Adrenal gland (tissue), 12 donors: Measurements from ENCODE around the gene EXO1. TPM values are rescaled to one million over a fixed set of nuclear protein-coding genes. Genes with fewer than 3 reads are reported as not detected.

Source experiments
- DNase-seq, 7 donors: peaks; one replicate each; pipeline ENCODE4 v3.0.0-alpha.2; 2019 to 2020
- H3K27ac ChIP-seq, 5 donors: fragments of 200-600 bp; sonication (generic) in 4 of 5; 1 replicate in 3 of 5; 2 replicates in 2 of 5; pipeline versions ENCODE4 v1.5.1 to v1.8.0; 2016 to 2020; ENCODE audit warnings: mild to moderate bottlenecking in 1 of 5
- H3K27me3 ChIP-seq: fragments of 200-600 bp; 2 replicates; pipeline ENCODE4 v1.8.0; 2021
- H3K36me3 ChIP-seq, 2 donors: fragments of 200-600 bp; replicated peaks in 1 of 2; 1 replicate in 1 of 2; 2 replicates in 1 of 2; pipeline versions ENCODE4 v1.5.1 to v1.8.0; 2018 to 2022
- H3K4me1 ChIP-seq, 2 donors: fragments of 200-600 bp; replicated peaks in 1 of 2; 1 replicate in 1 of 2; 2 replicates in 1 of 2; pipeline versions ENCODE4 v1.5.1 to v1.8.0; 2018 to 2021
- H3K4me3 ChIP-seq, 4 donors: fragments of 200-600 bp; sonication (generic) in 3 of 4; one replicate each; pipeline ENCODE4 v1.5.1; 2016 to 2018
- H3K9me3 ChIP-seq, 3 donors: fragments of 200-600 bp; sonication (generic) in 1 of 3; replicated peaks in 1 of 3; 1 replicate in 2 of 3; 2 replicates in 1 of 3; pipeline versions ENCODE4 v1.5.1 to v1.8.0; 2016 to 2021
- CTCF ChIP-seq, 6 experiments: fragments of 450-650 bp in 4 of 6; fragments of 200-600 bp in 2 of 6; sonication (generic) in 1 of 6; IDR thresholded peaks; 1 replicate in 5 of 6; 2 replicates in 1 of 6; pipeline versions ENCODE4 v1.5.1 to v1.8.0; 2016 to 2021; ENCODE audit warnings: antibody characterized with exemption in 6 of 6, mild to moderate bottlenecking in 2 of 6, moderate library complexity in 1 of 6
- POLR2A ChIP-seq, 2 donors: fragments of 450-650 bp; IDR thresholded peaks; one replicate each; pipeline ENCODE4 v1.6.1; 2017; ENCODE audit warnings: antibody characterized with exemption in 2 of 2, mild to moderate bottlenecking in 2 of 2, moderate library complexity in 1 of 2
- WGBS, 4 donors: extraction: QIAGEN DNeasy Blood & Tissue Kit in 2 of 4; methylation state at CpG; one replicate each; pipeline versions ENCODE4 v1.1.5 to v1.1.7; 2013 to 2017; 5-methylcytosine and 5-hydroxymethylcytosine counted together
- intact Hi-C, 2 donors: fragments of 100-400 bp; cut with DNase I; formaldehyde crosslinking; loops; one replicate each; pipeline versions ENCODE4 v1.14.1 to v1.15.0; 2022 to 2023
- polyA plus RNA-seq, 3 donors: library from polyadenylated mRNA; stranded (reverse); fragments of 200-250 nt in 2 of 3; fragments of 350-450 nt in 1 of 3; fragmentation: Illumina TruSeq in 1 of 3; extraction: RNeasy Lipid Tissue Mini Kit (QIAGEN cat#74804) in 1 of 3; gene quantifications; one replicate each; pipeline ENCODE4 v1.2.3, GENCODE V29; 2013 to 2014
- total RNA-seq, 9 donors: library from RNA; depleted of rRNA in 4 of 9; stranded (reverse); fragments of >200 nt in 4 of 9; fragments of 120-200 nt in 1 of 9; fragmentation: NEBNext Ultra II Directional in 1 of 9; extraction: Animal tissue kit (Norgen Biotek cat#: 25700) in 1 of 9; gene quantifications; one replicate each; pipeline versions ENCODE4 v1.1.0 to v1.2.4, GENCODE V29; 2013 to 2023
- donor health status: healthy with polysubstance abuse.
- donor health status: Bipolar disorder and iron deficiency.
- donor health status: DM: yes; HTN: yes; CAD: no.
- donor health status: DM: no; HTN: no; CAD: no.
- donor health status: DM: no; HTN: no; CAD: no.
- donor health status: DM: yes; HTN: yes; CAD: no.

The EXO1 gene
- total and polyA plus RNA-seq, 12 donors = 0.13 to 9.0 (median 0.88) TPM; not detected in 2

GRCh38 chr1:241870746-241871430 lies 22.9 kb downstream of the EXO1 start:
- intact Hi-C loops = no loop called here
- 89 to 94% (median 92%) methylated on average over 3 of the region's 3 CpGs for WGBS, 4 donors
- TF ChIP-seq CTCF (IDR thresholded peaks at IDR 0.05) (no peak), POLR2A (IDR thresholded peaks at IDR 0.05) (no peak)
- no peak overlapping the region for H3K27ac ChIP-seq
- no peaks in the 10 kb centered on the region for H3K4me1 ChIP-seq
- DNase-seq = no peak
- H3K4me3 ChIP-seq = no peak overlapping the region
- no peaks in the 10 kb centered on the region for H3K9me3 ChIP-seq
- H3K36me3 ChIP-seq = no peaks in the 10 kb centered on the region
- H3K27me3 ChIP-seq = no peaks in the 10 kb centered on the region

- 90 to 97% (median 95%) methylated on average over 6 of the region's 6 CpGs for WGBS, 4 donors
- no peak overlapping the region for H3K4me3 ChIP-seq
- H3K9me3 ChIP-seq = peaks cover 0 to 4% (median 0%) of the 10 kb centered on the region in 3 donors
- no peaks in the 10 kb centered on the region for H3K4me1 ChIP-seq
- no peak for DNase-seq
- H3K36me3 ChIP-seq = no peaks in the 10 kb centered on the region
- TF ChIP-seq POLR2A (IDR thresholded peaks at IDR 0.05) = no peak
- TF ChIP-seq CTCF (IDR thresholded peaks at IDR 0.05) = no peak
- H3K27me3 ChIP-seq = no peaks in the 10 kb centered on the region
- intact Hi-C loops = no loop called here
- H3K27ac ChIP-seq = no peak overlapping the region
Measured at GRCh38 chr1:241881440-241881839, 33.4 kb downstream of the EXO1 start.

- peaks cover 0 to 4% (median 0%) of the 10 kb centered on the region in 3 donors for H3K9me3 ChIP-seq
- H3K4me3 ChIP-seq = no peak overlapping the region
- no peaks in the 10 kb centered on the region for H3K27me3 ChIP-seq
- H3K27ac ChIP-seq = no peak overlapping the region
- H3K4me1 ChIP-seq = no peaks in the 10 kb centered on the region
- H3K36me3 ChIP-seq = no peaks in the 10 kb centered on the region
- no peak for TF ChIP-seq POLR2A (IDR thresholded peaks at IDR 0.05)
- TF ChIP-seq CTCF (IDR thresholded peaks at IDR 0.05) = no peak
- no peak for DNase-seq
- intact Hi-C loops = no loop called here
- 0 to 77% (median 63%) methylated on average over 1 of the region's 1 CpG for WGBS, 4 donors
Measured at GRCh38 chr1:241883159-241883558, 35.2 kb downstream of the EXO1 start.

GRCh38 chr1:241888232-241888631 lies 40.2 kb downstream of the EXO1 start:
- Histone ChIP-seq H3K4me1 (no peaks in the 10 kb centered on the region), H3K27me3 (no peaks in the 10 kb centered on the region), H3K9me3 (no peaks in the 10 kb centered on the region), H3K4me3 (no peak overlapping the region), H3K27ac (no peak overlapping the region), H3K36me3 (no peaks in the 10 kb centered on the region)
- intact Hi-C loops = no loop called here
- DNase-seq = no peak
- 92 to 97% (median 95%) methylated on average over 4 of the region's 4 CpGs for WGBS, 4 donors
- TF ChIP-seq POLR2A (IDR thresholded peaks at IDR 0.05) (no peak), CTCF (IDR thresholded peaks at IDR 0.05) (no peak)
